GM21367 (cell line): Measurements from ENCODE around the gene CCDC184.
A peak's percentile ranks its signal among the peaks of the same experiment; 100 is the strongest.
"Not testable (repeated sequence)": the region's sequence is repeated elsewhere in the genome, so short reads cannot be mapped to it uniquely, and the experiment has no call there.

Source experiments
- ATAC-seq: cut with Tn5 transposase; IDR thresholded peaks from one replicate; pipeline ENCODE4 v1.9.1; 2021; ENCODE audit not compliant: unreplicated experiment

Gene CCDC184

GRCh38 chr12:48183091-48183875 lies at the start of gene CCDC184:
CCDC184 (plus strand) TSS chr12:48183644; CDS start chr12:48184123, 479 bp downstream.
- ATAC-seq: peak; percentile 60

GRCh38 chr12:48135027-48135426 lies 48.4 kb upstream of the CCDC184 start:
- ATAC-seq: no peak

- ATAC-seq: no peak
Measured at GRCh38 chr12:48142818-48143674, 40.4 kb upstream of the CCDC184 start.

- no peak for ATAC-seq
Measured at GRCh38 chr12:48143898-48144297, 39.5 kb upstream of the CCDC184 start.

GRCh38 chr12:48145981-48146380 lies 37.5 kb upstream of the CCDC184 start:
- ATAC-seq: no peak

GRCh38 chr12:48151103-48151771 lies 32.2 kb upstream of the CCDC184 start:
- ATAC-seq: no peak

- not testable (repeated sequence) for ATAC-seq
Measured at GRCh38 chr12:48155786-48156185, 27.7 kb upstream of the CCDC184 start.

- no peak for ATAC-seq
Measured at GRCh38 chr12:48156652-48157017, 26.8 kb upstream of the CCDC184 start.

GRCh38 chr12:48157018-48157888 lies 26.2 kb upstream of the CCDC184 start, which contains the start of gene ASB8:
ASB8 (minus strand) TSS chr12:48157515; CDS start chr12:48153496, 4,019 bp downstream.
- ATAC-seq: peak; percentile 84

GRCh38 chr12:48157889-48158370 lies 25.5 kb upstream of the CCDC184 start:
- no peak for ATAC-seq

- no peak for ATAC-seq
Measured at GRCh38 chr12:48160046-48160445, 23.4 kb upstream of the CCDC184 start.

GRCh38 chr12:48160807-48161206 lies 22.6 kb upstream of the CCDC184 start:
- no peak for ATAC-seq

- no peak for ATAC-seq
Measured at GRCh38 chr12:48163150-48163747, 20.2 kb upstream of the CCDC184 start.

GRCh38 chr12:48164451-48164850 lies 19.0 kb upstream of the CCDC184 start:
- ATAC-seq: no peak

- ATAC-seq: no peak
Measured at GRCh38 chr12:48165089-48165981, 18.1 kb upstream of the CCDC184 start.

GRCh38 chr12:48169011-48169410 lies 14.4 kb upstream of the CCDC184 start:
- ATAC-seq: no peak

- ATAC-seq: no peak
Measured at GRCh38 chr12:48175613-48176416, 7.6 kb upstream of the CCDC184 start.

- ATAC-seq: no peak
Measured at GRCh38 chr12:48176417-48176751, 7.1 kb upstream of the CCDC184 start.
